Stimulated activated CD4-positive, alpha-beta T cell treated with anti-CD3 and anti-CD28 coated beads, Interleukin-12 subunit alpha, Interleukin-12 subunit beta, amount 100 ng/mL, for 48 hours (primary cell): ENCODE measurements around the gene KRTAP4-6.
"Not testable (repeated sequence)": the region's sequence is repeated elsewhere in the genome, so short reads cannot be mapped to it uniquely, and the experiment has no call there.

Source experiments
- DNase-seq, 3 donors: peaks; one replicate each; pipeline ENCODE4 v3.0.0-alpha.2; 2020; ENCODE audit warnings: low read depth in 2 of 3, low spot score in 1 of 3

The KRTAP4-6 gene

DNA sequence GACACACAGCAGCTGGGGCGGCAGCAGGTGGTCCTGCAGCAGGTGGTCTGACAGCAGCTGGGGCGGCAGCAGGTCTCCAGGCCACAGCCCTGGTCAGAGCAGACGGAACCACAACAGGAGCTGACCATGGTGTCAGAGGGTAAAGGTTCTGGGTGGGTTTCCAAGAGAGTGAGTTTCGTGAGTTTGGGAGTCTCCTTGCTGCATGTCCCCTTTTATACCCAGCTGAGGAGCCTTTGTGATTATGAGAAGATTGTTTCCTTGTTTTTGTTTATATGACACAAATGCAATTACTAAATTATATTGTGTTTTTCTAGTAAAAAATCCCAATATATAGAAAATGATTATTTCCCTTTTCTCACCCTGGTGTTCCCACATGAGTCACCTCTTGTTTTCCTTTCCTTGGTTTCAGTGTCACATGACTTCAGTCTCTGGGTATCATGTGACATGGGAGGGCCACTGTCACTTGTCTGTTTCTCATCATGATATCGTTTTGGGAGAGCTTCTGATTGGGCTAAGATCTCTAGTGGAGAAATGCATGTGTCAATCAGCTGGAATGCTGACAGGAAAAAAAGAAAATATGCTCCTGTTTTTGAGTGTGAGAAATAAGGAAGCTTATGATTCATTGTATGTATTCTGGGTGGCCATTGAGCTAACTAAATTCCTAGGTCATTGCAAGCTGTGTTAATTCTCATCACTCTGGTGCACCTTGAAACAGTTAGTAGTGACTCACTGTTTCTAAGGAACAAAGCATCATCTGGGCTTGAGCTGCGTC lies at the start of gene KRTAP4-6:
TSS of gene KRTAP4-6 (minus strand) at position 185 of the 772 bp plus-strand sequence. CDS start at position 128, 57 bp downstream.
- no peak for DNase-seq

DNA sequence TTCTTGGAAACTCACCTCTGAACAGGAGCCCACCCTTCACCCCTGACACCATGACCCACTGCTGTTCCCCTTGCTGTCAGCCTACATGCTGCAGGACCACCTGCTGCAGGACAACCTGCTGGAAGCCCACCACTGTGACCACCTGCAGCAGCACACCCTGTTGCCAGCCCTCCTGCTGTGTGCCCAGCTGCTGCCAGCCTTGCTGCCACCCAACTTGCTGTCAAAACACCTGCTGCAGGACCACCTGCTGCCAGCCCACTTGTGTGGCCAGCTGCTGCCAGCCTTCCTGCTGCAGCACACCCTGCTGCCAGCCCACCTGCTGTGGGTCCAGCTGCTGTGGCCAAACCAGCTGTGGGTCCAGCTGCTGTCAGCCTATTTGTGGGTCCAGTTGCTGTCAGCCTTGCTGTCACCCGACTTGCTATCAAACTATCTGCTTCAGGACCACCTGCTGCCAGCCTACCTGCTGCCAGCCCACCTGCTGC lies 49.5 kb upstream of the KRTAP4-6 start, which contains the start of gene KRTAP9-1:
TSS of gene KRTAP9-1 (plus strand) at position 51 of the 482 bp plus-strand sequence. CDS start at position 51, 0 bp downstream.
- not testable (repeated sequence) for DNase-seq

DNA sequence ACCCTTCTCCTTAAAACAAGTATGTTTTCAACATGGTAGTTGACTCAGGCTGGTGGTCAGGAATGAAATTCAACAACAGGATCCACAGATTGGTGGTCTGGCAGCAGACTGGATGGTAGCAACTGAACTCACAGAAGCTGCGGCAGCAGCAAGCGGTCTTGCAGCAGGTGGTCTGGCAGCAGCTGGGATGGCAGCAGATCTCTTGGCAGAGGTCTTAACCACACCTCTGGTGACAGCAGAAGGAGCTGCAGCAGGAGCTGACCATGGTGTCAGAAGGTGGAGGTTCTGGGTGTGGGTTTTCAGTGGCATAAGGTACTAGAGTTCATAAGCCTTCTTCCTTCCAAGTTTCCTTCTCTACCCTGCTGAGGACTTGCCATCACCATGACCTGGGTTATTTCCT lies 46.5 kb upstream of the KRTAP4-6 start:
- no peak for DNase-seq

DNA sequence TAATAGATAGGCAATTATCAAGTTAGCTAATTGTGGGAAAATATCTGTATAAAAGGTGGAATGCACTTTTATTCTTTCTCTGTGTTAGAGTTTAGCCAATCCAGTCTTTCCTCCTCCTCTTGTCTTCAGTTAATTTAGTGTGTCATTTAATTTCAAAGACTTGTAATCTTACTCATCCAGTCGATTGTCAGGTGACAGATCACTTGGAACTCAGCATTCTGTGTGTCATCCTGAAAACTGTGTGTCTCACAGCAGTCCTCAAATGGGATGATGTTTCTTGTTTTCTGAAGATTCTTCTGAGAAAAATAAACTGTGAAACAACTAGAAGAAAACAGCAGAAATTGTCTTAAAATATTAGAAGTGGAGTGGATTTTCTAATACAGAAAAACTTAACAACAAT lies 44.7 kb upstream of the KRTAP4-6 start:
- no peak for DNase-seq

DNA sequence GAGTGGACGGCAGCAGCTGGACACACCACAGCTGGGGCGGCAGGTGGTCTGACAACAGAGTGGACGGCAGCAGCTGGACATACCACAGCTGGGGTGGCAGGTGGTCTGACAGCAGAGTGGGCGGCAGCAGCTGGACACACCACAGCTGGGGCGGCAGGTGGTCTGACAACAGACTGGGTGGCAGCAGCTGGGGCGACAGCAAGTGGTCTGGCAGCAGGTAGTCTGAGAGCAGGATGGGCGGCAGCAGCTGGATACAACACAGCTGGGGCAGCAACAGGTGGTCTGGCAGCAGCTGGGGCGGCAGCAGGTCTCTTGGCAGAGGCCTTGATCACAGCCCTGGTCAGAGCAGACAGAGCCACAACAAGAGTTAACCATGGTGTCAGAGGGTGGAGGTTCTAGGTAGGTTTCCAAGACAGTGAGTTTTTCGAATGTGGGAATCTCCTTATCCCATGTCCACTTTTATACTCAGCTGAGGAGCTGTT lies 44.2 kb upstream of the KRTAP4-6 start, which contains the start of gene KRTAP4-1:
TSS of gene KRTAP4-1 (minus strand) at position 432 of the 482 bp plus-strand sequence. CDS start at position 375, 57 bp downstream.
- DNase-seq, result no peak

DNA sequence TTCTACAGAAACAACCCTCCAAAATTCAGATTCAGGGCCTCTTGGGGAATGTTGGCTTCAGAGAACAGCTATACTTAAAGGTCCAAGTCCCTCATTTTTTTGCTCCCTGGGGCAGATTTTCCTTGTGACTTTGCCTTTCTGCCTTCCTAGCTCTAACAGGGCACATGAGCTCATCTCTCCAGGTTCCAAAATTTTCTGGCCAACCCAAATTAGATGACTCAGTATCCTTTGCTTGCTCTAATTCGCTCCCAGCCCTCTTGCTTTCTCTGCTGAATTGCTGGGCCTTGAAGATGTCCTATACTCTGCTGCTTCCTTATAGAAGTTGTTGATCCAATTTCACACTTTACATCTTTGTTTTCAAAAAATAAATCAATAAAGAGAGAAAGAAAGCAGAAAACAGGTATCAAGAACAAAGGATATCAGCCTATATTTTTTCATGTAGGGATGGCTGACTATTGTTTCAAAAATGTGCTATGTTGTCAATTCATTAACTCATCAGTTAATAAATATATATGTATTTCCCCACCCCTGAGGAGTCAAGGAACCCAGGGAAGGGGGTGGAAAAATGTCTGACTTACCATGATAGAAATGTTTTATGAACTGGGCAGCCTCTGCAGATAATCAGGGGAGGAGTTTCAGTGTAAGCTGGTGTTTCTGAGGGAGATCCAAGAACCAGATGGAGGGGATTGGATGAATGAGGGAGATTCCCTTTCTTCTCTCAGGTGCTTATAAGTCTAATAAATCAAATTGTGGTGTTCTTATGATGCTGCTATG lies 38.7 kb upstream of the KRTAP4-6 start:
- DNase-seq, result no peak

DNA sequence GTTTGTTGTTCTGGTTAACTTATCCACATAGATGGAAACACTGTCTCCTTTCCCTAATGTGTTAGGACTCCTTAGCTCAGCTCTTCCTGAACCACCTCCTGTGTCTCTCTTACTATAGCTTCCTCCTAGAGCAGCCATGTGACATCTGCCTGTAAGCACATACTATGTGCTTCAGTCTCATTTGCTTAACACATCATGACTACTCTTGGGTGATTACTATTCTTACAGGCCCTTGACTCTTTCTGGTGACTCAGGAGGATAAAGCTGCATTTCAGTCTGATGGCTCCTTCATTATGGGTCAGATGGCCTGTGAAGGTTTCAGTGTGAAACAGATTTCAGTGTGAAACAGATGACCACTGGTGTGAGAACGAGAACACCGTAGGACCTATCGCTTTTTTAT lies 38.0 kb upstream of the KRTAP4-6 start:
- no peak for DNase-seq

DNA sequence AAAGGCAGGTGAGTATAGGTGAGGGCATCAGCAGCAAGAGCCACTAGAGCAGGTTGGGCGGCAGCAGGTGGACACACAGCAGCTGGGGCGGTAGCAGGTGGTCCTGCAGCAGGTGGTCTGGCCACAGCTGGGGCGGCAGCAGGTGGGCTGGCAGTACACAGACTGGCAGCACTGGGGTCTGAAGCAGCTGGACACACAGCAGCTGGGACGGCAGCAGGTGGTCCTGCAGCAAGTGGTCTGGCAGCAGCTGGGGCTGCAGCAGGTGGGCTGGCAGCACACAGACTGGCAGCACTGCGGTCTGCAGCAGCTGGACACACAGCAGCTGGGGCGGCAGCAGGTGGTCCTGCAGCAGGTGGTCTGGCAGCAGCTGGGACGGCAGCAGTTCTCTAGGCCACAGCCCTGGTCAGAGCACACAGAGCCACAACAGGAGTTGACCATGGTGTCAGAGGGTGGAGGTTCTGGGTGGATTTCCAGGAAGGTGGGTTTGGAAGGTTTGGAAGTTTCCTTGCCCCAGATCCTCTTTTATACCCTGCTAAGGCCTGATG lies 37.5 kb upstream of the KRTAP4-6 start, which contains the start of gene KRTAP4-2:
TSS of gene KRTAP4-2 (minus strand) at position 495 of the 545 bp plus-strand sequence. CDS start at position 438, 57 bp downstream.
- DNase-seq, result no peak

DNA sequence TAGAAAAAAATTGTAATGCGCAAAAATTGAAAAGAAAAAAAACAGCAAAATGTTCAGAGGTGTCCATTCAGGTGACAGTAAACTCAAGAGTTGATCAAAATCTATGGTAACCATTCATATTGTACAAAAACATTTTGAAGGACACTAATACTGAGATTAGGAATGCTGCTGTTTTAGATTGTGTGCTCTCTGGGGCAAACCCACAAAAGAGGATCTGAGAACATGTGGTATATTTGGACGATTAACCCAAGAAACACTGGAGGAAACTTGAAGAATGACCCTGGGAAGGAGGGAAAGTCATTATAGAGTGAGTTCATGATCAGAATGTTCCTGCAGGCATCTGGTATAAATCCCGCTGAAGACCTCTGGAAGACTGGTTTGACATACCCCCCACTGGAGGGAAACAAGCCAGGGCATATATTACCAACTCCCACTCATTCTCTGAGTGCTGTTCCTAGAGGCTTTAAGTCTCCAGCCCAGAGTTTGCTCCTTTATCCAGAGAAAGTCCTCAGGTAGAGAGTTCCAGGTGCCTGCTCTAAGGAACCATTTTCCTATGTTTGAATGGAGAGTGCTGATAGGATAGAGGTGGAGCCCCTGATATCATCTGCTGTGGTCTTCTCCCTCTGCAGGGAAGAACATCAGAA lies 36.5 kb upstream of the KRTAP4-6 start:
- no peak for DNase-seq

DNA sequence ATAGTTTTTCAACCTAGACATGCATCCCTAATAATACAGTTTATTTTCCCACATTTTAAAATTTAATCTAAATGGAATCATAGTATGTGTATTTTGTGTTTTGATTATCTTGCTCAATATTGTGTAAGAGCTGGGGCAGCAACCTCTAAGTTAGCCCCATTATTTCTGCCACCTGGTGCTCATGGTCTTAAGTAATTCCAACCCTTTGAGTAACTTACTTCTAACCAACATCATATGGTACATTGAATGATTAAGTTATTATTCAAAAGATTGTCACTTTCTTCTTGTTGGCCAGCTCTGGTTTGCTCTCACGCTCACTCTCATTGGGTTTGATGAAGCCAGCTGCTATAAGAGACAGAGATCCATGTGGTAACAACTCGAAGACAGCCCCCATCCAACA lies 31.5 kb upstream of the KRTAP4-6 start:
- DNase-seq, result no peak

DNA sequence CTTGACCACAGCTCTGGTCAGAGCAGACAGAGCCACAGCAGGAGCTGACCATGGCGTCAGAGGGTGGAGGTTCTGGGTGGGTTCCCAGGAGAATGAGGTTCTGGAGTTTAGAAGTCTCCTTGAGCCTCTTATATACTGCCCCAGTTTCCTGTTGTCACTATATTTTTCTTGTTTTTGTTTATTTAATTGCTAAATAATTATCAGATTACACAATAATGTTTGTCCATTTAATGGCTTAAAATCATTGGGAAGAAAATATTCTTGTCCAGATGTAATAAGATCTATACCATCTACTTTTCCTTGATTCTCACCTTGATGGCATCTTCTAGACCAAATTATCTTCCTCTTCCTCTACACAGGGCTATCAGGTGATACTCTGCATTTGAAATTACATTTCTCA lies 27.8 kb upstream of the KRTAP4-6 start, which contains the start of gene KRTAP4-3:
TSS of gene KRTAP4-3 (minus strand) at position 101 of the 400 bp plus-strand sequence. CDS start at position 52, 49 bp downstream.
- DNase-seq, result no peak

DNA sequence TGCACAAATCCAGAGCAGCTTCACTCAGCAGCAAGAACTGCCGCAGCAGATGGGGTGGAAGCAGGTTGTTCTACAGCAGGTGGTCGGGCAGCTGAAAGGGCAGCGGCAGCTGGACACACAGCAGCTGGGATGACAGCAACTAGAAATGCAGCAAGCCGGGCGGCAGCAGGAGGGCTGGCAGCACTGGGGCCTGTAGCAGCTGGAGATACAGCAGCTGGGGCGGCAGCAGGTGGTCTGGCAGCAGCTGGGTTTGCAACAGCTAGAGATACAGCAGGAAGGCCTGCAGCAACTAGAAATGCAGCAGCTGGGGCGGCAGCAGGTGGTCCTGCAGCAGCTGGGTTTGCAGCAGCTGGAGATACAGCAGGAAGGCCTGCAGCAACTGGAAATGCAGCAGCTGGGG lies 27.2 kb upstream of the KRTAP4-6 start:
- DNase-seq, result no peak

DNA sequence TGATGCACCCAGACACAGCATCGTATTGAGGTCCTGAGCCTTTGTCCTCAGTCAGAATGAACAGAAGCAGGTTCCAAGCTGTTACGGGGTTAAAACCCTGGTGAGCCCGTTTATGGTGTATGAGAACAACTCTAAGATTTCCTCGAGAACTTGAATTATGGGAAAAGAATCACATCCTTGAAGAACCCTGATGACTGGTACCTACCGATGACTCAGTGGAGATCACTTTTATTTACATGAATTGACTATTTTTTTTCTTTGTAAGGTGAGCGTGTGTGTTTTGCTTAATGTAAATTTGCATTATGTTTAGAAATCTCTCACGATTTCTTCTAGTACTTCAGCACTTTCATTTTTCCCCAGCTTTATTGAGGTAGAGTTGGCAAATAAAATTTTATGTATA lies 23.5 kb upstream of the KRTAP4-6 start:
- no peak for DNase-seq

DNA sequence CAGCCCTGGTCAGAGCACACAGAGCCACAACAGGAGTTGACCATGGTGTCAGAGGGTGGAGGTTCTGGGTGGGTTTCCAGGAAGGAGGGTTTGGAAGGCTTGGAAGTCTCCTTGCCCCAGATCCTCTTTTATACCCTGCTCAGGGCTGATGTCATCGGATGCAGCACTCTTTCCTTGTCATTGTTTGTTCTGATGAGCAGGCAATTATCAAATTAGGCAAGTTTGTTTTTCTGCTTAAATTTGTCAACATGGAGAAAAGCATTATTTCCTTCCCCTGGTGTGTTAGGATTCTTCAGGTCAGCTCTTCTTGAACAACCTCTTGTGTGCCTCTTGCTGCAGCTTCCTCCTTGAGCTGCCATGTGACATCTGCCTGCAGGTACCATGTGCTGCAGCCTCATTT lies 20.3 kb upstream of the KRTAP4-6 start, which contains the start of gene KRTAP4-4:
TSS of gene KRTAP4-4 (minus strand) at position 101 of the 400 bp plus-strand sequence. CDS start at position 44, 57 bp downstream.
- no peak for DNase-seq

DNA sequence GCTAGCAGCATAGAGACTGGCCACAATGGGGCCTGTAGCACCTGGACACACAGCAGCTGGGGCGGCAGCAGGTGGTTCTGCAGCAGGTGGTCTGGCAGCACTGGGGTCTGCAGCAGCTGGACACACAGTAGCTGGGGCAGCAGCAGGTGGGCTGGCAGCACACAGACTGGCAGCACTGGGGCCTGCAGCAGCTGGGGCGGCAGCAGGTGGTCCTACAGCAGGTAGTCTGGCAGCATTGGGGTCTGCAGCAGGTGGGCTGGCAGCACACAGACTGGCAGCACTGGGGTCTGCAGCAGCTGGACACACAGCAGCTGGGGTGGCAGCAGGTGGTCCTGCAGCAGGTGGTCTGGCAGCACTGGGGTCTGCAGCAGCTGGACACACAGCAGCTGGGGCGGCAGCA lies 19.8 kb upstream of the KRTAP4-6 start:
- DNase-seq, result not testable (repeated sequence)

DNA sequence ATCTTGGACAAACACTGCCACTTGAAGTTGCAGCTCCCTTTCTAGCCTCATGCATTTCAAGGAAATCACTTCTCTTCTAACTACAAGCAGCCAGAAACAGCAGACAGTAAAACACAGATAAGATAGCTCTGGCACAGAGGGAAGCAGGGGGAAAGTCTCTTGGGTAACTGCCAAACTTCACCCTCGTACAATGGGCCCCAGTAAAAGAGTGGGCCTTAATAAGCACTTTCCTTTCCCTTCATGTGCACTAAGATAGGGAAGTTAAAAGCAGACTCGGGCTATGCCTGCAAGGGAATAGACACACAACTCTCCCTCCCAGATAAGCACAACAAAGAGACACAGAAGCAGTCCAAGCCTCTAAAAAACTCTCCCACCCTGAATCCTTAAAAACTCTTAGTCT lies 13.5 kb upstream of the KRTAP4-6 start:
- no peak for DNase-seq

DNA sequence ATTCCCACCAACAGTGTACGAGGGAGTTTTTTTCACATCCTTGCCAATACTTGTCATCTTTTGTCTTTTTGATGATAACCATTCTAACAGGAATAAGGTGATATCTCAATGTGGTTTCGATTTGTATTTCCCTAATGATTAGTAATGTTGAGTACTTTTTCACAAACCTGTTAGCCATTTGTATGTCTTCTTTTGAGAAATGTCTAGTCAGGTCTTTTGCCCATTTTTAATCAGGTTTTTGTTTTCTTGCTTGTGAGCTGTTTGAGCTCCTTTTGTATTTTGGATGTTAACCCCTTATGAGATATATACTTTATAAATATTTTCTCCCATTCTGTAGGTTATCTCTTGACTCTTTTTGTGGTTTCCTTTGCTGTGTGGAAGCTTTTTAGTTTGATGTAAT lies 11.2 kb upstream of the KRTAP4-6 start:
- no peak for DNase-seq

DNA sequence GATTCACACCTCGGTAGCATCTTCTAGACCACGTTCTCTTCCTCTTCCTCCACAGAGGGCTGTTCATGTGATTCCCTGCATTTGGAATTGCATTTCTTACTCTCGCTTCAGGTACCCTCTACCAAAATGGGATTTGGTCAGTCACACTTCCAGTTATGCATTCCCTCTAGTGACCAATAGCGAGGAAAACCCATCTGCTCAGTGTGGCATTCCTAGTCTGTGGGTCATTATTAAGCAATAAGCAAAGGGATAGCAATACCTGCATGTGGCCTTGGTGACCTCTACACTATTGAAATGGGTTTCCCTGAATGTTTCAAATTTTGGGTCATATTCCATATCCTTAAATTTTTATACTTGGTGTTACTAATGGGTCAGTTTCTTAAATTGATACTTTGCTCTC lies 9.7 kb upstream of the KRTAP4-6 start:
- no peak for DNase-seq

DNA sequence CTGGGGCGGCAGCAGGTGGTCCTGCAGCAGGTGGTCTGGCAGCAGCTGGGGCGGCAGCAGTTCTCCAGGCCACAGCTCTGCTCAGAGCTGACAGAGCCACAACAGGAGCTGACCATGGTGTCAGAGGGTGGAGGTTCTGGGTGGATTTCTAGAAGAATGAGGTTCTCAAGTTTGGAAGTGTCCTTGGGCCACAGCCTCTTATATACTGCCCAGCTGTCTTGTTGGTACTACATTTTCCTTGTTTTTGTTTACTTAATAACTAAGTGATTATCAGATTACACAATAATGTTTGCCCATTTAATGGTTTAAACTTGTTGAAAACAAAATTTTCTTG lies 9.3 kb upstream of the KRTAP4-6 start, which contains the start of gene KRTAP4-5:
TSS of gene KRTAP4-5 (minus strand) at position 174 of the 334 bp plus-strand sequence. CDS start at position 116, 58 bp downstream.
- DNase-seq, result no peak

DNA sequence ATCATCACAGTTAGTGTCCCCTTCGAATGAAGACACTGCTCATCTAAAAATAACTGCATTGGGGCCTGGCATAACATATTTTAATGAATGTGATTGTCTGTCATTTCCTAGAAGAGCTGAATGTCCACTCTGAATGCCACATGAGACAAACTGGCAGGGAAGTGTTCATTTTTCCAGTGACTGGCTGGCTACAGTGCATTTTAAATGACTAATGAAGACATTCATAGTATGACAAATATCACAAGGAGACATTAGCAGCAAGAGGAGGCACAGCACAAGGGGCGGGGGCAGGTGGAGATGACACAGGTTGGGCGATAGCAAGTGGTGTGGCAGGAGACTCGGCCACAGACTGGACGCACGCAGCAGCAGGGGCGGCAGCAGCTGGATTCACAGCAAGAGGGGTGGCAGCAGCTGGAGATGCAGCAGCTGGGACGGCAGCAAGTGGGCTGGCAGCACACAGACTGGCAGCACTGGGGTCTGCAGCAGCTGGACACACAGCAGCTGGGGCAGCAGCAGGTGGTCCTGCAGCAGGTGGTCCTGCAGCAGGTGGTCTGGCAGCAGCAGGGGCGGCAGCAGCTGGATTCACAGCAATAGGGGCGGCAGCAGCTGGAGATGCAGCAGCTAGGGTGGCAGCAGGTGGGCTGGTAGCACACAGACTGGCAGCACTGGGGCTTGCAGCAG lies 8.8 kb upstream of the KRTAP4-6 start:
- not testable (repeated sequence) for DNase-seq
